ENCODE measurements around the gene ANKIB1. TPM values are rescaled to one million over a fixed set of nuclear protein-coding genes. Genes with fewer than 3 reads are reported as not detected.

The ANKIB1 gene
- total RNA-seq, 3 donors from 2014 or later, result 34.7 to 74.8 (median 40.9) TPM

GRCh38 chr7:92295391-92295790 is 49.6 kb downstream of the ANKIB1 start:
- no peak overlapping the region for H3K4me3 ChIP-seq
- DNase-seq (no peak), ATAC-seq (no peak)
- H3K4me1 ChIP-seq (ENCODE audit: low read depth), result peaks cover 12% of the 10 kb centered on the region
- TF ChIP-seq CTCF (IDR thresholded peaks at IDR 0.05), result no peak
- intact Hi-C loops (cut with DNase I, micrococcal nuclease), result no loop called here
- no peaks in the 10 kb centered on the region for H3K9me3 ChIP-seq
- no peaks in the 10 kb centered on the region for H3K36me3 ChIP-seq (ENCODE audit: low read depth)

- H3K9me3 ChIP-seq, result no peaks in the 10 kb centered on the region
- H3K4me3 ChIP-seq, result no peak overlapping the region
- peaks cover 12% of the 10 kb centered on the region for H3K4me1 ChIP-seq (ENCODE audit: low read depth)
- intact Hi-C loops (cut with DNase I, micrococcal nuclease), result no loop called here
- ATAC-seq (no peak), DNase-seq (no peak)
- no peak for TF ChIP-seq CTCF (IDR thresholded peaks at IDR 0.05)
- no peaks in the 10 kb centered on the region for H3K36me3 ChIP-seq (ENCODE audit: low read depth)
These were observed 50.5 kb downstream of the ANKIB1 start for GRCh38 chr7:92296235-92296634.

GRCh38 chr7:92296880-92297445 is 51.2 kb downstream of the ANKIB1 start:
- DNase-seq (no peak), ATAC-seq (peak; percentile 23)
- Histone ChIP-seq H3K36me3 (ENCODE audit: low read depth) (no peaks in the 10 kb centered on the region), H3K4me1 (ENCODE audit: low read depth) (peaks cover 12% of the 10 kb centered on the region), H3K9me3 (no peaks in the 10 kb centered on the region), H3K4me3 (no peak overlapping the region)
- intact Hi-C loops (cut with DNase I, micrococcal nuclease), result no loop called here
- TF ChIP-seq CTCF (IDR thresholded peaks at IDR 0.05), result no peak

GRCh38 chr7:92297736-92298135 is 52.0 kb downstream of the ANKIB1 start:
- Histone ChIP-seq H3K9me3 (no peaks in the 10 kb centered on the region), H3K36me3 (ENCODE audit: low read depth) (no peaks in the 10 kb centered on the region), H3K4me3 (no peak overlapping the region), H3K4me1 (ENCODE audit: low read depth) (peaks cover 12% of the 10 kb centered on the region)
- ATAC-seq (no peak), DNase-seq (no peak)
- intact Hi-C loops (cut with DNase I, micrococcal nuclease), result no loop called here
- no peak for TF ChIP-seq CTCF (IDR thresholded peaks at IDR 0.05)

- intact Hi-C loops (cut with DNase I, micrococcal nuclease), result no loop called here
- H3K4me1 ChIP-seq (ENCODE audit: low read depth), result no peaks in the 10 kb centered on the region
- DNase-seq, result no peak
- ATAC-seq, result no peak
- H3K36me3 ChIP-seq (ENCODE audit: low read depth), result no peaks in the 10 kb centered on the region
- no peak overlapping the region for H3K4me3 ChIP-seq
- H3K9me3 ChIP-seq, result no peaks in the 10 kb centered on the region
- no peak for TF ChIP-seq CTCF (IDR thresholded peaks at IDR 0.05)
These were observed 58.0 kb downstream of the ANKIB1 start for GRCh38 chr7:92303761-92304160.

GRCh38 chr7:92304406-92304893 is 58.7 kb downstream of the ANKIB1 start:
- Histone ChIP-seq H3K4me1 (ENCODE audit: low read depth) (no peaks in the 10 kb centered on the region), H3K36me3 (ENCODE audit: low read depth) (no peaks in the 10 kb centered on the region), H3K4me3 (no peak overlapping the region), H3K9me3 (no peaks in the 10 kb centered on the region)
- intact Hi-C loops (cut with DNase I, micrococcal nuclease), result no loop called here
- TF ChIP-seq CTCF (IDR thresholded peaks at IDR 0.05), result no peak
- DNase-seq, result no peak
- ATAC-seq, result no peak
